Adipose tissue (tissue), 3 donors: ENCODE measurements around the gene VGLL4. TPM values are rescaled to one million over a fixed set of nuclear protein-coding genes. Genes with fewer than 3 reads are reported as not detected.
"Not testable (repeated sequence)": the region's sequence is repeated elsewhere in the genome, so short reads cannot be mapped to it uniquely, and the experiment has no call there.

ENCODE experiments used
- H3K27ac ChIP-seq: one replicate; pipeline ENCODE4 v1.5.1; 2013; ENCODE audit warnings: low read depth, low read length
- WGBS, 3 donors: extraction: QIAGEN DNeasy Blood & Tissue Kit; methylation state at CpG; one replicate each; pipeline ENCODE4 v1.1.7; 2013; 5-methylcytosine and 5-hydroxymethylcytosine counted together
- polyA plus RNA-seq, 3 donors: library from polyadenylated mRNA; stranded (reverse); fragments of 200-250 nt; gene quantifications; one replicate each; pipeline ENCODE4 v1.2.3, GENCODE V29; 2013
- donor health status: healthy with polysubstance abuse.
- donor health status: Bipolar disorder and iron deficiency.
- donor health status: healthy.

Gene VGLL4
- polyA plus RNA-seq, 3 donors = 19.7 to 43.3 (median 25.4) TPM

DNA sequence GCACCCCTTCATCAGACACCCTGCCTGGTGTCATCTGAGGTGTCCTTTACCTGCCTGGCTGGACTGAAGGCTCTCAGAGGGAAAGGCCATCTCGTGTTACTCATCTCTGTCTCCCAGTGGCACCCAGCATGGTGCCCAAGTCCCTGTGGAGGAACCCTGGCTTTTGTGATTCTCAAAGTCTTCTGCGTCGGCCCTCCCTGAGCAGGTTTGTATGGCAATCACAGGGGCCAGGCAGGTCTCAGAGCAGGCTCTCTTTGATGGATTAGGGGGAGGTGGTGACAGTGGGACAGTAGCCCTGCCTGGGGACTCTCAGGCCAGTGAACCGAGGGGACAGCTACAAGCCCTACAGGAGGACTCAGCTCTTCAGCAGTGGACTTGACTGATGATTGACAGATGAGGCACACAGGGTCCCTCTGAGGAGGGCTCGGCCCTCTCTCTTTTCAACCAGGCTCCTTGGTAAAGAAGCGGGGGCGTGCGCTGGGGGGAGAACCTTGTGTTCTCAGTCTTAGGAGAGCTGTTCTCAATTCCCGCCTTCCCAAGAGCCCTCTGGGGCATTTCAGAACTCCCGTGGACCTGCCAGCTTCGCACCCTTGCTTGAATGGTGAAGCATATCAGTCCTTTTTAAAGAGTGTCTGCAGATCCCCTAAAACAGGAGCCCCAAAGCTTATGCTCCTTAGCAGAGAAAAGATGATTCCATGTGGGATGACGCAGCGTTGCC is 108.3 kb downstream of the VGLL4 start:
- WGBS, 3 donors = 94 to 98% (median 96%) methylated on average over 13 of the region's 13 CpGs
- no peak overlapping the region for H3K27ac ChIP-seq

DNA sequence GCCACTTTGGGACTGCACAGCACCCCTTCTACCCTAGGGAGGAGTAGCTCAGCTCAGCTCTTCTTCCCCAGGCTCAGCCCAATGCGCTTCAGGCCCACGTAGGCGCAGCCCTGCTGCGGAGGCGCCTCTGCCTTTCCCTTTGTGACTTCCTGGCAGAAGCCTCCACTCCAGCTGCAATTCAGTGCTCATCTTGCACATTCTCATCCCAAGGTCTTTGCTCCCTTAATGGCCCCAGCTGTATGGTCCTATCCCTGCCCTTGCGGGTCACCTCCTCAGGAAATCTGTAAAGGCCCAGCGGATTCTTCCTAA is 109.0 kb downstream of the VGLL4 start:
- H3K27ac ChIP-seq = no peak overlapping the region
- 97 to 99% (median 98%) methylated on average over 7 of the region's 7 CpGs for WGBS, 3 donors

- WGBS, 3 donors = 88 to 96% (median 95%) methylated on average over 20 to 21 of the region's 21 CpGs
- H3K27ac ChIP-seq = no peak overlapping the region
Measured at GRCh38 chr3:11534011-11534792, 109.5 kb downstream of the VGLL4 start.

- H3K27ac ChIP-seq = no peak overlapping the region
- WGBS, 3 donors = 83 to 89% (median 86%) methylated on average over 9 of the region's 9 CpGs
Measured at GRCh38 chr3:11532931-11533391, 110.8 kb downstream of the VGLL4 start.

DNA sequence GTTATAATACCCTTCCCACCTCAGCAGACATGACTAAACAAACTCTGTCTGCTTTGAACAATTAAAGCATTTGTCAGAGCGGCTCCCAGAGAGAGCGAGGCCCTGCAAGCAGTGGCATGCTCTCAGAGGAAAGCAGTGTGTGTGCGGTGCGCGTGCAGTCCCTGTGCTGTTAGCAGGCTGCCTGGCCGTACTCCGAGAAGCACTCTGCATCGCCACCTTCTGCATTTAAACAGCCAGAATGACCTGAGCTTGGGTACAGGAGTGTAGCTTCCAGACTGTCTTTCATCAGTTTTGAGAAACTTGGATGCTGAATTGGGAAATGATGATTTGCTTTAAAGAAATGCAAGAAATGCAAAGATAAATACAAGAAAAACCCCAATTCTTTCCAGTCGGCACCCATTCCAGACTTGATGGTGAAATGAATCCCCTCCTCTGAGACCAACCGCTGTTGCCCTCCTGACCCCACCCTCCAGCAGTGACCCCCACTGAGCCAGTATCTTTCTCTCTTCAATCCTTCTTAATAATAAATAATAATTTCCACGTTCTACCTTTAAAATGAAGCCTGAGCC is 113.5 kb downstream of the VGLL4 start:
- WGBS, 3 donors = 87 to 91% (median 89%) methylated on average over 11 of the region's 11 CpGs
- H3K27ac ChIP-seq = no peak overlapping the region

DNA sequence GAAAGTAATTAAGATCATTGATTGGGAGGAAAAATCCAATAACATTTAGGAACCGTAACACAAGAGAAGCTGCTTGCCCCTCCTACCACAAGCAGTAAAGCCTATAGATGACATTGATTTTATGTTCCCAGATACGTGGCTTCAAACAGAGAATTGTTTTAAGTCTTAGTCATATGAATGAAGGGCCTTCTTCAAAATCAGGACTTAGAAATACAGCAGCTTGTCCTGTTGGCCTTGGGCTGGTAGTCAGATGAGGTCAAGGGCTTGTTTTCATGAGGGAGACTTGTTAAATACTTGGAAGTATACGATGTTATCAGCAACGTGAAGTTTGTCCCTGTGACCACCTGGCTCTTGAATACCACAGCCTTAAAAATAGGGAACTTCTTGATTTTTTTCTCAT is 114.4 kb downstream of the VGLL4 start:
- no peak overlapping the region for H3K27ac ChIP-seq
- 57 to 93% (median 87%) methylated on average over 4 of the region's 4 CpGs for WGBS, 3 donors

GRCh38 chr3:11526121-11526520 is 117.6 kb downstream of the VGLL4 start:
- 97 to 99% (median 97%) methylated on average over 5 of the region's 5 CpGs for WGBS, 3 donors
- H3K27ac ChIP-seq = not testable (repeated sequence)

GRCh38 chr3:11523572-11524101 is 120.1 kb downstream of the VGLL4 start:
- no peak overlapping the region for H3K27ac ChIP-seq
- WGBS, 3 donors = 55 to 81% (median 65%) methylated on average over 7 of the region's 7 CpGs

GRCh38 chr3:11522953-11523571 is 120.7 kb downstream of the VGLL4 start:
- H3K27ac ChIP-seq = no peak overlapping the region
- 69 to 87% (median 71%) methylated on average over 8 of the region's 8 CpGs for WGBS, 3 donors

DNA sequence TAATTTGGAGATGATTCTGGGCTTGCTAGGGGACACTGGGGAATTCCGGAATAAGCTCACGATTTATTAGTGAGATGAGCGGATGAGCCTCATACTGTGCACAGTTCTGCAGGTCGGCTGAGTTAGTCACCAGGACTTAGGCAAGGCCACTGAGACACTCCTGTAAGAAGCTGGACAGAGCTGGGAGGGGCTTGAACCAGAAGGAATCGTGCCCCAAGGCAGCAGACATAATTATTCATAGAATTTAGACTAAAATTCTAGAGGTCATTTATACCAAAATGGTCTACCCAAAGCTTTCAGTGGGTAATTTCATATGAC is 121.4 kb downstream of the VGLL4 start:
- 92 to 96% (median 95%) methylated on average over 5 of the region's 5 CpGs for WGBS, 3 donors
- H3K27ac ChIP-seq = no peak overlapping the region

DNA sequence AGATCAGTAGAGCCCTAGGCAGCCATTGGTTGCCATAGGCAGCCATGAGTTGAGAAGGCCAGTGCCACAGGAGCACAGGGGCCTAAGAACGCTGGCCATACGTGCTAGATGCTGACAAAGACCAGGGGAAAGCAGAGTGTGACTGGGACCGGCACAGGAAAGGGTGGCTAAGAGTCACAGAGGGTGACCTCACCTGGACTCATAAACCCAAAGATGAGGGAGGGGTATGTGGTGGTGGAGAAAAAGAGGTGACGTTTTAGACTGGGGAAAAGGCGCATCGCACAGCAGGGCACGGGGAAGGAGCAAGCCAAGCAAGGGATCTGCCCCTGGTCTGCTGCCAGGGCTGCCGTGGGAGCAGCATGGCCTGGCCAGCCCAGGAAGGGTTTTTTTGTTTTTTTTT is 122.5 kb downstream of the VGLL4 start:
- 87 to 97% (median 96%) methylated on average over 8 of the region's 8 CpGs for WGBS, 3 donors
- H3K27ac ChIP-seq = no peak overlapping the region

GRCh38 chr3:11517601-11518000 is 126.1 kb downstream of the VGLL4 start:
- WGBS, 3 donors = 96 to 97% (median 96%) methylated on average over 6 of the region's 6 CpGs
- no peak overlapping the region for H3K27ac ChIP-seq

DNA sequence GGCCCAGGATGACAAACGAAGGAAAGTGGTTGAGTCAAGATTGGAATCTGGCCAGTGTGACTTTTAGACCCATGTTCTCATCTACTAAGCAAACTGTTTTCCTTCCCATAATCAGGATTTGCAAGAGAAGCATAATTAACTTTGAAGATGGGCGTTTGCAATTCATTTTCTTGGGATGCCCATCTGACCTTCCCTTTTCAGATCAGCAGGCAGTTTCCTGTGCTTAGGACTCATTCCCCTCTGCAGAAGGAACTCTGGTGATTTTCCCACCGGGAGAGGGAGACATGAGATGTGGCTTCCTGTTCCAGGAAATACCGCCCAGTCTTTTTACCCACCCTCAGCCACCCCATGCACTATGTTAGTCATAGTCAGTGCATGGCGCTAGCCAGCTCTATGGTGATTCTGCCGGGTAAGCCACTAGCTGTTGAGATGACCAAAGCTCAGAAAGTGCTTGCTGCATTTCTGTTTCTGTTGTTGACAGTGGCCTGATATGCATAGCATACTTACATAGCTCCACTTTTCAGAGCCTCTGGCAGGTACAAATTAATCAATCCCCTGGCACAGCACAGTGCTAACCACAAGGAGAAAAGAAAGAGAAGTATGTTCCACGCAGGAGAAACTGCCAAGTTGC is 129.4 kb downstream of the VGLL4 start:
- no peak overlapping the region for H3K27ac ChIP-seq
- 19 to 31% (median 21%) methylated on average over 7 of the region's 7 CpGs for WGBS, 3 donors

DNA sequence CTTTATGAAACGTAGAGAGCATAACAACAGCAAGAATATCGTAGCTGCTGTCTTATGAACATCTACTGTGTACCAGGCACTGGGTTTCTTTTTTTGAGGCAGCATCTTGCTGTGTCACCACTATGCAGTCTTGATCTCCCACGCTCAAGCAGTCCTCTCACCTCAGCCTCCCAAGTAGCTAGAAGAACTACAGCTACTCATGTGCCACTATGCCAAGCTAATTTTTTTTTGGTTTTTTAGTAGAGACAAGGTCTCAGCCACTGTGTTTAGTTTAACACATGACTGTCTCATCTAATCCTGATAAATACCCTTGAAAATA is 129.9 kb downstream of the VGLL4 start:
- WGBS, 3 donors = 81 to 86% (median 84%) methylated on average over 3 of the region's 3 CpGs

GRCh38 chr3:11513125-11513816 is 130.4 kb downstream of the VGLL4 start:
- WGBS, 3 donors = 85 to 89% (median 88%) methylated on average over 22 to 27 of the region's 27 CpGs

More for the DNA sequence above, 129.9 kb downstream of the VGLL4 start:
- no peak overlapping the region for H3K27ac ChIP-seq

DNA sequence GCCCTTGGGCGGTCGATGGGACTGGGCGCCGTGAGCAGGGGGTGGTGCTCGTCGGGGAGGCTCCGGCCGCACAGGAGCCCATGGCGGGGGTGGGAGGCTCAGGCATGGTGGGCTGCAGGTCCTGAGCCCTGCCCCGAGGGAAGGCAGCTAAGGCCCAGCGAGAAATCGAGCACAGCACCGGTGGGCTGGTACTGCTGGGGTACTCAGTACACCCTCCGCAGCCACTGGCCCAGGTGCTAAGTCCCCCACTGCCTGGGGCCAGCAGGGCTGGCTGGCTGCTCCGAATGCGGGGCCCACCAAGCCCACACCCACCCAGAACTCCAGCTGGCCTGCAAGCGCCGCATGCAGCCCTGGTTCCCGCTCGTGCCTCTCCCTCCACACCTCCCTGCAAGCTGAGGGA is 132.1 kb downstream of the VGLL4 start:
- H3K27ac ChIP-seq = not testable (repeated sequence)
- WGBS, 3 donors = 96 to 97% (median 97%) methylated on average over 15 to 20 of the region's 20 CpGs

More at GRCh38 chr3:11513125-11513816, 130.4 kb downstream of the VGLL4 start:
- not testable (repeated sequence) for H3K27ac ChIP-seq

DNA sequence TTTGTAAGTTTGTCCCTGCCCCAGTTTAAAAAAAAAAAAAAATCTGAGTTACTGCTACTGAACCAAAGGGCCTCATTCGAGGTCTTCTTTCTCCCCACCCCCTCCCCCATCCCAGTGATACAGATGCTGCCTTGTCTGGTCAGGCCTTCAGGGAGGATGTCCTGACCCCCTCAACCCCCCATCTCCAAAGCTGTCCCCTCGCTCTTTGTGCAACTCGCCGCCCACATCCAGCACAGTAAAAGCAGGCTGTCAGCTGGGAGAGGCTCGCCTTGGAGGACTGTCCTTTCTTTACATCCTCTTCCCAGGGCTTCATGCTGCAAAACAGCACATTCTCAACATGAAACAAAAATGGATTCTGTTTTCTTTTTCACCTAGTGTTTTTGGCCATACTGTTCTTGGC is 133.4 kb downstream of the VGLL4 start:
- 79 to 83% (median 81%) methylated on average over 5 of the region's 5 CpGs for WGBS, 3 donors

GRCh38 chr3:11510001-11510340 is 133.7 kb downstream of the VGLL4 start:
- H3K27ac ChIP-seq = no peak overlapping the region
- WGBS, 3 donors = 52 to 81% (median 56%) methylated on average over 5 of the region's 5 CpGs

More for the DNA sequence above, 133.4 kb downstream of the VGLL4 start:
- no peak overlapping the region for H3K27ac ChIP-seq
